Measurements from ENCODE around the gene PPP2R1B.
"Not testable (repeated sequence)": the region's sequence is repeated elsewhere in the genome, so short reads cannot be mapped to it uniquely, and the experiment has no call there.

The PPP2R1B gene

GRCh38 chr11:111718859-111719258 is 47.3 kb downstream of the PPP2R1B start:
- no peak for TF ChIP-seq CTCF (IDR thresholded peaks at IDR 0.05; ENCODE audit: borderline replicate concordance, insufficient read depth, low read depth, low read length)
- H3K4me3 ChIP-seq (ENCODE audit: low read depth, low read length) = no peak overlapping the region

GRCh38 chr11:111718436-111718835 is 47.8 kb downstream of the PPP2R1B start:
- H3K4me3 ChIP-seq (ENCODE audit: low read depth, low read length) = no peak overlapping the region
- TF ChIP-seq CTCF (IDR thresholded peaks at IDR 0.05; ENCODE audit: borderline replicate concordance, insufficient read depth, low read depth, low read length) = no peak

DNA sequence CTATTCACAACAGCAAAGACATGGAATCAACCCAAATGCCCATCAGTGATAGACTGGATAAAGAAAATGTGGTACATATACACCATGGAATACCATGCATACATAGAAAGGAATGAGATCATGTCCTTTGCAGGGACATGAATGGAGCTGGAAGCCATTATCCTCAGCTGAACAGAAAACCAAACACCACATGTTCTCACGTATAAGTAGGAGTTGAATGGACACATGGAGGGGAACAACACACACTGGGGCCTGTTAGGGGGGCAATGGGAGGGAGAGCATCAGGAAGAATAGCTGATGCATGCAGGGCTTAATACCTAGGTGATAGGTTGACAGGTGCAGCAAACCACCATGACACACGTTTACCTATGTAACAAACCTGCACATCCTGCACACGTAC is 48.5 kb downstream of the PPP2R1B start:
- H3K4me3 ChIP-seq (ENCODE audit: low read depth, low read length) = not testable (repeated sequence)

- no peak for TF ChIP-seq CTCF (IDR thresholded peaks at IDR 0.05; ENCODE audit: borderline replicate concordance, insufficient read depth, low read depth, low read length)
- H3K4me3 ChIP-seq (ENCODE audit: low read depth, low read length) = no peak overlapping the region
These were observed 50.9 kb downstream of the PPP2R1B start for GRCh38 chr11:111715142-111715816.

- TF ChIP-seq CTCF (IDR thresholded peaks at IDR 0.05; ENCODE audit: borderline replicate concordance, insufficient read depth, low read depth, low read length) = no peak
- H3K4me3 ChIP-seq (ENCODE audit: low read depth, low read length) = no peak overlapping the region
These were observed 51.7 kb downstream of the PPP2R1B start for GRCh38 chr11:111714522-111714921.

DNA sequence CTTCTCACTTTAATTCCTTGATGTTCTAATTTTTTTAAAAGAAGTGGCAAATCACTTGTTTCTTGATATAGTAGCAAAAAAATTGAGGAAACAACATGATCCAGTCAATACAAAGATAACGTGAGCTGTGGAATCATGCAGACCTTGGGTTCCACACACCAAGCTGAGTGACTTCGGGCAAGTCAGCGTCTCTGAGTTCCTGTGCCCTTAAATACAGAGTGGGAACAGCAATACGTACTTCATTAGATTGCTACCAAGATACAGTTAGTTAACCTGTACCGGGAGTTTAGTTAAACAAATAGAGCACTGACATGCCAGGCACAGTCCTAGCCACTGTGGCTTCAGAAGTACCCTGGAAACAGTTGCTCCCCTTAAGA is 58.5 kb downstream of the PPP2R1B start:
- H3K4me3 ChIP-seq (ENCODE audit: low read depth, low read length) = no peak overlapping the region
- TF ChIP-seq CTCF (IDR thresholded peaks at IDR 0.05; ENCODE audit: borderline replicate concordance, insufficient read depth, low read depth, low read length) = no peak

DNA sequence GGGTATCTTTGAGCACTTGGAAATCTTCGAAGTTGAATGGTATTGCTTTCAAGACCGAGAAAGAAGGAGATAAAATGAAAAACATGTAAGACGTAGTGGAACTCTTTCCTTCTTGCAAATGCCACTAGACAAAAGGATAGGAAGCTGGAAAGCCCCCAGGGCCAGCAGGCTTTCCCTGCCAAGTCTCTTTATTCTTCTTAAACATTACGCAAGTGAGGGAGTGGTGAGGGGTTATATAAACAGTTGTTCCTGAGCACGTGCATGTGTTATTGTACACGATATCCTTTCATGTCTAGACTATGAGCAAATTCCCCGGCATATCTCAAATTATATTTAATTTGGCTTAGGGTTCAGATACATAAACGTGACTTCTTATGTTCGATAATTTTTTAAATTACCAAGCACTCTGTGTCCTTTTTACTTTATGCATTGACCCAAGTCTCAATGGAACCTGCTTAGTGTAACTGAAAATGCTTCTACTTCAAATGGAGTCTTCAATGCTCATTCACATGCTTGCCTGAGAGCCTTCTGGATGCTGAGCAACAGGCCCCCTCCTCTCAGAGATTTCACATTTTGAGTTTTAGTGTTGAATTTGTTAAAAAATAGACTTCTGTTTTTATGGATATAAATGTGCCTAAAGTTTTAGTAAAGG is 59.0 kb downstream of the PPP2R1B start:
- TF ChIP-seq CTCF (IDR thresholded peaks at IDR 0.05; ENCODE audit: borderline replicate concordance, insufficient read depth, low read depth, low read length) = no peak

More for the DNA sequence above, 59.0 kb downstream of the PPP2R1B start:
- H3K4me3 ChIP-seq (ENCODE audit: low read depth, low read length) = no peak overlapping the region
